RCC 7860 (cell line): ENCODE results near the gene ALDH3A2.
A peak's percentile ranks its signal among the peaks of the same experiment; 100 is the strongest.

Experiments used
- DNase-seq: peaks from one replicate; pipeline ENCODE4 v3.0.0-alpha.2; 2015; ENCODE audit warnings: low spot score
- FAIRE-seq: peaks from 2 replicates; lab custom pipeline; 2012; peaks lifted over from hg19 to GRCh38; lab: Jason Lieb, UNC

Gene ALDH3A2

DNA sequence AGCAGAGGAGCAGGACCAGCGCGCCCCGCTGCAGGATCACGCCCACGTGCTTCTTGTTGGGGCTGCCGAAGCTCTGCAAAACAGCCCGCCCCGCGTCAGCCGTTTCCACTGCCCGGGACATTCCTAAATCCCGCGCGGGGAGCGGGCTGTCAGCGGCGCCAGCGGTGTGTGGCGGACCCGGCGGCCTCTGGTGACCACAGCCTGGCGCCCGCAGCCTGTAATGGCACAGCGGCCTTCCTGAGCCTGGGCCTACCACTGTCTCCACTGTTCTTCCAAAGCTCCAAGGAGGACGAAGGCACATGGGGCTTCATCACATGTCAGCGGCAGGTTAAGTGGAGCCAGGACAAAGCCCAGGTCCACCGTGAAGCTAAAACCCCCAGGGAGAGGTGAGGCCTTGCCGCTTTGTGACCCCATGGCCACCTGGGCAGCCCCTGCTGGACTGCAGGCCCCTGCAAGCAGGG lies 65.4 kb downstream of the ALDH3A2 start:
- no peak for DNase-seq
- no peak for FAIRE-seq

DNA sequence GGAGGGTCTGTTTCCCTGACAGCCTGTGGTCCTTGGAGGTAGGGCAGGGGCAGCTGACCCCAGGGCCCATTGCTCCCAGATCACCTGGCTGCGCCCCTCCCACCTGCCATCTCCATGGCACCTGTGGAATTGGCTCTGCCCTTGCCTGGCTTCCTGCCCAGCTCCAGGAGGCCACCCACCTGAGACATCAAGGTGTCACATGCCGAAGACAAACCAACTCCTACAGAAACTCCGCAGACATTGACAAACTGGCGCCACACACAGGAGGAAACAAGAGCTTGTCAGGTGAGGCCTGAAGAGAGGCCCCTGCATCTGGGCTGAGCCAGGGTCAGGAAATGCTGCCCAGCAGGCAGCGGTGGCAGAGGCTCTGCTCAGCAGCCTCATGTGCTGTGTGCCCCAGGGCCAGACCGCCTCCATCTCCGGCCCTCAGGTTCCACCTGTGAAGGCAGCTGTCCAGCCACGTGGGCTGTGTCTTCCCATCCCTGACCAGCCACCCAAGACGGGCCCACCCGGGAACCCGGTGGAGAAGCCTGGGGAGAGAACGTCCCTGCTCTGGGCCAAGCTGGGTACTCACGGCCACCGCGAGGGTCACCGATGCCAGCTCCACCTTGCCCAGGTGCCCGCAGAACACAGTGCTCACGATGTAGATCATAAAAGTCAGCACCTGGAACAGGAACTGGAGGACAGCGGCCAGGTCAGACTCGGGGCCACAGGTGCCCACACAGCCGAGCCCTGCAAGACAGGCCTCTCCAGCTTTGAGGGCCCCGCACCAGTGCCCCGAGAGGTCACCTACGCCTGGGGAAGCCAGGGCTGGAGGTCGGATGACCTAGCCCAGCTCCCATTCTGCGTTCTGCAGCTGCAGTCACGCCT lies 66.2 kb downstream of the ALDH3A2 start:
- DNase-seq, result no peak
- FAIRE-seq, result no peak

DNA sequence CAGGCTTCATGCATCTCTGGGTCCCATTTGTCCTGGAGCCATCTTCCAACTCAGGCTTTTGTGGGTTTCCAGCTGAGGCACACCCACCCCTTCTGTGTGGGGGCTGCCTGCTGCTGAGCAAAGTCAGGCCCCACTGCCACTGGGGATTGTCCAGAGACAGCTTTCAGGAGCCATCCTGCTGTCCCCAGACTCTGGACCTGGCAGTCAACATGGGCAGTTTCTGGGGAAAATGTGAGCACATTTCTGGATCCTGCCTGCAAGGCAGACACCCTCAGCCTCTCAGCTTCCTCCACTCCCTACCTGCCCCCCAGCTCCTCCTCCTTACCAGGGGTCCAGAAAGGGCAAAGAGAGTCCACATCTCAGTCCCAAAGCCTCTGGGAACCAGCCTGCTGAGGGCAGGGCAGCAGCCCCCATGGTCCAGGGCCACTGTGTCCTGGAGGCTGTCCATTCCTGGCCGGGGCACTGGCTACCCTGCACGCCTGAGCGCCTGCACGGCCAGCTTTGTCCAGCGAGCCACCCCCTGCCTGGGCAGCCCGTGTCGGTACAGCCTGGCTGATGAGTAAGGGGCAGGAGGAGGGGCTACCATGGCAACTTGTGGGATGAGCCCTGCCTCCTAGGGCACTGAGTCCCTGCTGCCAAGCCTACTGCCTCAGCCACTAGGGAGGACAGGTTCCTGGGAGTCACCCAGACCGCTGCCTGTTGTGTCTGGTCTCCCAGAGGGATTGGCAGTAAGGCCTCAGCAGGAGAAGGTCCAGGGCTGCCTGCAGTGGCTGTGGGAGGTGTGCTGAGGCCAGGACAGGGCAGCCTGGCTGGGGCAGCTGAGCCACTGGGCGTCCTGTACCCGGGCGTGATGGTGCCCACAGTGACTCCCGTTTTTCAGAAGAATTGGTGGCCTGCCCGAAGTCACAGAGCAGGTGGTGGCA lies 67.8 kb downstream of the ALDH3A2 start, which contains the start of gene SLC47A2:
TSS of gene SLC47A2 (minus strand) at position 477 of the 923 bp plus-strand sequence. CDS start at position 448, 29 bp downstream.
- peak; percentile 90 for DNase-seq
- FAIRE-seq, result peak; percentile 81

DNA sequence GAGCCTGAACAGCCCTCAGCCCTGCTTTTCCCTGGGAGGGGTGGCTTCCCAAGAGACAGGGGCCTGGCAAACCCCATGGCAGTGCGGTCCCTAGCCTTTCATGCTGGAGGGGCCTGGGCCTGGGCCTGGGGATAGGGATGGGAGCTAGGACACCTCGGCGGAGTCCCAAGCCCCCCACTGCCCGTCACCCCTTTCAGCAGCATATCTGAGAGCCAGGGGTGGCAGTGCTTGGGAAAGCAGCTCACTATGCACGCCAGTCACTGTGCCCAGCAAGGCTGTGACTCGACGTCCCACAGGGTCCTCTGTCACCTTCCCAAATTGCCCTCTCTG lies 68.4 kb downstream of the ALDH3A2 start:
- FAIRE-seq (no peak), DNase-seq (no peak)

DNA sequence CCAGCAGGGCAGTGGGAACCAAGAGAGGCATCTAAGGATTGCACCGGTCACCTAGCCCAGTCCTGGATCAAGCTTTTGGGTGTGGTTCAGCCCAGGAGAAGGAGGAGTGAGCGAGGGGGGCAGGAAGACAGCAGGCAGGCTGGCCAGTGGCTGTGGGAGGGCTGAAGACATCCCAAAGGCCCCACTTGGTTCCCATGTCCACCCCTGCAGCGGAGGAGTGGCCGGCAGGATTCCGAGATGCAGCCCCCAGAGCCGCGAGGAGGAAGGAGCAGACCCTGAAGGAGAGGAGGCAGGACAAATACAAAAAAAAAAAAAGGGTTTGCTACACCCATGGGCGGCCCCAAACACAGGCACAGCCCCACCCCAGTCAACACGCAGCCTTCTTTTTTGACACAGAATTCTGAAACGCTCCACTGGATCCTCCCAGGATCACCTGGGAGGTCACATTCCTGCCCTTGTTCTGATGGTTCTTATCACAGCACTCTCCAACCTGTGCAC lies 68.9 kb downstream of the ALDH3A2 start:
- DNase-seq, result no peak
- FAIRE-seq, result no peak

DNA sequence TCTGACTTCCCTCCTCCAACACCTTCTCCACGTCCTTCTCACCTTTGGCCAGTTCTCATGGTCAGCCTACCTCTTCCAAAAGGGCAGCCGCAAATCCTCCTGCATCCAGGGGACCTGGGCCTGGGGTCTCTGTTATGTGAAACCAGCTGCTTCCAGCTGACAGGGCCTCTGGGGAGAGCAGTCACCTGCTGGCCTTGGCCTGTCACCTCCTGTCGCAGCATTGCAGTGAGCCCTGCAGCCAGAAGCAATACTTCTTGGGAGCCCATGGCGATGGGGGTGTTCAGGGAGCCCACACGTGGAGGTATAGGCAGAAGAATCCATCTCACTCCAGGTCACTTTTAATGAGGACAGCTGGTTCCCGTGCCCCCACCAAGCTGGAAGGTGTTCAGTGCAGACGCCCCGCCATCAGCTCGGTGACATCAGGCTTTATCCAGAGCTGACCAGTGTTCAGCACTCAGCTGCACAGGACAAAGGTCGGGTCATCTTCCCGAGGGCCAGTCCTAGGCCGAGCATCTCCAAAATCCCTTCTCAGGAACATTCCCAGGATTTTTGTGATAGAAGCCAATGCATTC lies 69.6 kb downstream of the ALDH3A2 start:
- DNase-seq (no peak), FAIRE-seq (no peak)

DNA sequence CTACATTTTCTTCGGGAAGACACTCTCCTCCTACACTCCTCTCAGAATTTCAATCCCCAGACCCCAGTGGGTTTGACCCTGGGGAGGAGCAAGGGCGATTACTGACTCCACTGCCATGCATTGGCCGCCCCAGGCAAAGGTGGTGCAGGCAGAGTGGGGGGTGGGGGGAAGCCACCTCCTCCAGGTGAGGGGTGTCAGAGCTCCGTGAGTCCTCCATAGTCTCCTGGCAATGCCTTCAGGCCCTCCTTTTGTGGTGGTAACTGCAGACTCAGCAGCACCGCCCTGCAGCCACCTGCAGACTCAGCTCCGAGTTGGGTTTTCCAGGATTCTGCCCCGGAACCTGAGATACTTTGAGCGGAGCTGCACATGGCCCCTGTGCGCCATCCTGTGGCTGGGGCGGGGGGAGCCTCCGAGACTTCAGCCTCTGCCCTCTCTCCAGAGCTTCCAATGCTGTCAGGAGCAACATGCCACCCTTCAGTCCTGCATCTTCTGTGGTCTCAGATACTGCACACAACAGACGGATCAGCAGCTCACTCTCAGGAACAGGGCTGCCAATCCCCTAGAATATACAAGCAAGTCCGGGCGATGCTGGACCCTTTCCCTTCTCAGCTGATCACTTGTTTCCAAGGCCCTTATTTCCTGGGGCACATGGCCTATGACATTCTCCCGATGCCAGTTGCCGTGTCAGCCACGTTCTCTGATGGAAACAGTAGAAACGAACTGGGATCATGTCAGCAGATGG lies 70.2 kb downstream of the ALDH3A2 start:
- DNase-seq, result no peak
- FAIRE-seq, result no peak

DNA sequence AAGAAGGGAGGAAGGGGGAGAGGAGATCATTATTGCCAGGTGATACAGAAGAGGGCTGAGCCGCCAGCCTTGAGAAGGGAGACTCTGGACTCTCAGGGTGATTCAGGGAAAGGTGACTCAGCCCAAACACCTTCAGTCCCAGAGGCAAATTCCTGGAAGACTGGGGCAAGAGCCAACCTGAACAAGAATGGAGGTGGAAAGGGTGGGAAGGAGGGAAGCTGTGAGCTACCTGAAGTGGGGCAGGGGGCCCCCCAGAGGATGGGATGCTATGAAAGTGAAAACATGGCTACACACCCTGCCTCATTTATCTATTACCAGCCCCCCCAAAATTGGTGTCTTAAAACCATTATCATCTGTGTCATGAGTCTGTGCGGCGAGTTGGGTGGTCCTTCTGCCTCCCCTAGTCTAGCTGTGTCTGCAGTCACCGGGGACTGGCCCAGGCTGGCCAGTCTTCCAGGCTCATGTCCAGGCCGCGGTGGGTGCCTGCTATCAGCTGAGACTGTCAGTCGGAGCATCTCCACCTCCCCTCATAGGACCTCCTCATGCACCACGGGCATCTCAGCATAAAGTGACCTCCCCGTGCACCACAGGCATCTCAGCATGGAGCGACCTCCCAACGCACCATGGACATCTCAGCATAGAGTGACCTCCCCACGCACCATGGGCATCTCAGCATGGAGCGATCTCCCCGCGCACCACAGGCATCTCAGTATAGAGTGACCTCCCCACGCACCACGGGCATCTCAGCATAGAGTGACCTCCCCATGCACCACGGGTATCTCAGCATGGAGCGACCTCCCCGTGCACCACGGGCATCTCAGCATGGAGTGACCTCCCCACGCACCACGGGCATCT lies 71.0 kb downstream of the ALDH3A2 start:
- DNase-seq, result peak; percentile 32
- no peak for FAIRE-seq

DNA sequence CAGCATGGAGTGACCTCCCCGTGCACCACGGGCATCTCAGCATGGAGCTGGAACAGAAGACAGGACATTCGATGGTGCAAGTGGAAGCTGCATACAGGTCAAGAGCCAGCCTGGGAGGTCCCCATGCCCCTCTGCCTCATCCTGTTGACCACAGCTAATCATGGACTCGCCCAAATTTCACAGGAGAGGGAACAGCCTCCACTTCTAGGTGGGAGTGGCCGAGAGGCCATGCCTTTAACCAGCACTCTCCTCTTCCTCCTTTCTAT lies 71.6 kb downstream of the ALDH3A2 start:
- FAIRE-seq (no peak), DNase-seq (no peak)

DNA sequence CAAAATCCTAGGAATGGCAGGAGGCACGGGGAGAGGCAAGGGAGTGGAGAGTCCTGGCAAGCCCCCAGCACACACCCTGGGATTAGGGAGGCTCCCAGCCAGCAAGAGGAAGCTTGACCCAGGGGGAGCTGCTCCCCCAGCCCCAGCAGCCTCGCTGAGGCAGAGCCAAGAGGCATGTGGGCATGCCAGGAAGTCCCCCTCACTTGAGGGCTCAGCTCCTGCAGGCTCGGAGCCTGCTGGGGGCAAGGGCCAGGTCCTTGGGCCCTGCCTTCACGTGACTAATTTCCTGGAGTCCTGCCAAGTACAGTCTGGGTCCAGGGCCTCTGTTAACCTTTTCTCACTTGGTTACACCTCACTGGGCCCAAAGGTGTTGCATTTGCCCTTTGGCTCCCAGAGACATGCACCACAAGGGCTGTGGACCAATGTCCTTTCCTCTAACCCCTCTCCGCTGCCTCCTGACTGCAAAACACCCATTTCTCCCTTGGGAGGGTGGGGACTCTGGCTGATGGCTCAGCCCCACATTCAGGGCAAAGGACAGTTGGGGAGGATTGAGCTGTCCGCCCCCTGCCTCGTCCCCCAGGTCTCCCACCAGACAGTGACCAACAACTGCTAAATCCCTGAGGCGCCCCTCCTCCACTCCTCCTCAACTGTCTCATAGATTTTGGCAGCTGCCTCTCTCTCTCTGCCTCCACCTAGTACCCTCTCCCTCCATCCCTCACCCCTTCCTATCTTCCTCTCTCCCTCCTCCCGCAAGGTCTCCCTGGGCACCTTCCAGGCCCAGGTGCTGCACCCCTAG lies 72.3 kb downstream of the ALDH3A2 start:
- peak; percentile 90 for FAIRE-seq
- DNase-seq, result peak; percentile 89

DNA sequence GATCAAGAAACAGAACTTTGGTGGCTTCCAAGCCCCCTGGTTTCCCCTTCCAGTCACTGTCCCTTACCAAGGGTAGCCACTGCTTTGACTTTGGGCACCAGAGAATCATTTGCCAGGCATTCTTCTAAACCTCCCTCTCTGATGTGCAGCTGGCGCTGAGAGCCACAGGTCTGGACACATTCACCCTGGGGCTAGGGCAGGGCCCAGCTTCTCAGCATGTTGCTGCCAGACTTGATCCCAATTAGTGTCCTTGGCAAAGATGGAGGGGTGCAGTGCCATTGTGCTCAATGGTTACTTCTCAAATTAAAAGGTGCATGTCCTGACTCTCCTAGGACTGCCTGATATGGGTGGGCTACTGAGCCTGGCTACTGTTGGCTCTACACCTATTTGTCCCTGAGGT lies 75.4 kb downstream of the ALDH3A2 start:
- no peak for FAIRE-seq

DNA sequence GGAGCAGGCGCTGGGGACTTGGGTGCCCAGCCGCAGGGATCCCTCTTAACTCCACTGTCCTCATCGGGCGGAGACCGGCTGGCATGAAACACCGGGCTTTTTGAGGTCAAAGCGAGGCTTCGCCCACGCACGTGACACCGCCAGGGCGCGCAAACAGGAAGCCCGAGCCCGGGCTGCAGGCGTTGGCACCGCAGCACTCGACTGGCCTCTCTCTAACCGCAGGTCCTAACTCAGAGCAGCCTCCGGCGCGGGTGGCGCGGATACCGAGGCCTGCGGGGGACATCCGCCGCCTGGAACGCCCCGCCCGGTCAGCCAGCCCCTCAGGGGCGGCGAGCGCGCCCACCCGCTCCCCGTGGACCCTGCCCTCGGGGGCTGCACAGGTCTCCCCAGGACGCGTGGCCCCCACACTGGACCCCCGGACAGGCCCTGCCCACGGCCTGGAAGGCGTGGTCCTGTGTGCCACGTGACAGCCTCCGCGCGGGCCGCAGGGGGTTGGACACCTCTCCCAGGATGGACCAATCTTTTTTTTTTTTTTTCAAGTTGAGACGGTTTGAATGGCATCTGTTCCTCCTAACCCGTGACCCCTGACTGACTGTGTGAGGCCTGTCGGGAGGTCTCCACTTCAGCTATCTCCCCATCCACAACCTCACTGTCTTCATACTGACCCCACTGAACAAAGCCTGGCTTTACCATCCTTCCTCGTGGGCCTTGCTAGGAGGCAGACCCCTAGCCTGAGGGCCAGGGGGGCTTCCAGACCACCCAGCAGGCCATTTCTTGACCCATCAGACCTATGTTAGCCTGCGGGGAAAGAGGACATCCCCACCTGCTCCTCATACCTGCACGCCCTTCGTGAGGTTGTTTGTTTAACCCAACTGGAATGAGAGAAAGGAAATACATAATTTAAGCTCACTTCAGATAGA lies 76.2 kb downstream of the ALDH3A2 start:
- no peak for FAIRE-seq
- no peak for DNase-seq

More for the DNA sequence above, 75.4 kb downstream of the ALDH3A2 start:
- DNase-seq, result no peak

DNA sequence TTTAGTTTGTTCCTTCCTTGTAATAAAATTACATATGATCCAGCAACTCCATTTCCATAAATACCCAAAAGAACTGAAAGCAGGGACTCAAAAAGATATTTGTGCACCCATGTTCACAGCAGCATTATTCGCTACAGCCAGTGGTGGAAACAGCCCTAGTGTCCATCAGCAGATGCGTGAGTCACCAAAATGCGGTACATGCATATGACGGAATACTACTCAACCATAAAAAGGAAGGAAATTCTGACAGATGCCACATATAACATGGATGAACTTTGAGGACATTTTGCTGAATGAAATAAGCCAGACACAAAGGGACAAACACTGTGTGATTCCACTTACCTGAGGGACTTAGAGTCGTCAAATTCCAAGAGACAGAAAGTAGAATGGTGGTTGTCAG lies 76.9 kb downstream of the ALDH3A2 start:
- no peak for FAIRE-seq
- DNase-seq, result no peak

DNA sequence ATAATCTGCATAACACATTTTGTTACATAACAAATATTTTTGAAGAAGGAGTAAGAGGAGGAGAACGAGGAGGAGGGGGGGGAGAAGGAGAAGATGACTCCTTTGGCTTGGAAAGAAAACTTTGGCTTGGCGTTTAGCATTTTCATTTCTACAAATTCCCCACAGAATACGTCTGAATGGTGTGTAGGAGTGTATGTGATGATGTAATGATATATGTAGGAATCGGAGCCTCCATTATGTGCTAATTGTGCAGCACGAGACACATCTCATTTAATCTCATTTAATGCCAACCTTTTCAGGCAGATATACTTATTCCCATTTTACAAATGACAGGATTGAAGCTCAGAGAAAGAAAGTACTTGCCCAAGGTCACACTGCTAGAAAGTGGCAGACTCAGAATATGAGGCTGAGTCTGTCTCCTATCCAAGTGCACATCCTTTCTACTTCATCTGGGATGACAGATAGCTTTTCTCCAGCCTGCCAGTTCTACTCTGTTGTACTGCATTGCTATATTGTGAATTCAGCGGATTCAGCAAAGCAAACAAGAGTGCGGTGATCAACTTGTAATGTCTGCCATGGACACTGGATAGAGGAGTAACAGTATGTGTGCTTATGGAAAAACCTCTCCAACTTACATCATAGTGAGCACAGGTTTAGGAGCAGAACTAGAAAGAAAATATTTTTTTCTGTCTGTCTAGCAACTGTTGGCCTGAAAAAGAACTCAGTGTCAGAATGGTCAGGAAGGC lies 78.3 kb downstream of the ALDH3A2 start:
- FAIRE-seq, result no peak

More for the DNA sequence above, 78.3 kb downstream of the ALDH3A2 start:
- no peak for DNase-seq
